ENCODE data around the gene ACSL4.

DNA sequence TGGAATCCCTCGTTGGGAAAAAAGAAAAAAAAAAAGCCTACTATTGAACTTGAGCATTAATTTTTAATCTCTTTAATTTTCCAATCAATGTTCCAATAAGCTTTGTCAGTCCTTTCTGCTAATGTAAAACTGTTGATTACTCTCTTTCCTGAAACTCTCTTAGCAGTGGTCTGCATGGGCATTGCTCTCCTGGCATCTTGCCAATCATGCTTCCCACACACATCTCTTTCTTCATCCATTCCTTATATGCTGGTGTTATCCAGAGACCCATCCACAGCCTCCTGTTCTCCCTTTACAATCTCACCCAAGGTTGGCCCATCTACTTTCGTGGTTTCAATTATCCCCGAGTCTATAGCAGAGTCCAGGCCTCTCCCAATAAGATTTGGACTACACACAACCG lies 76.3 kb downstream of the ACSL4 start:
- TF ChIP-seq CTCF (IDR thresholded peaks at IDR 0.05) (no peak), POLR2AphosphoS5 (IDR thresholded peaks at IDR 0.05) (no peak), EP300 (IDR thresholded peaks at IDR 0.05) (no peak), POLR2A (IDR thresholded peaks at IDR 0.05) (no peak)
